HCT116 (cell line): ENCODE measurements around the gene SLC6A19. TPM values are rescaled to one million over a fixed set of nuclear protein-coding genes. Genes with fewer than 3 reads are reported as not detected.

Experiments
- ATAC-seq: fragments of 200-7000 bp; cut with Tn5 transposase; 2 replicates; pipeline ENCODE4 v1.9.1; 2020; ENCODE audit warnings: mild to moderate bottlenecking, moderate library complexity
- BruUV-seq: library from RNA; stranded (reverse); fragments of 400-500 nt; replicated peaks from 2 replicates; lab custom pipeline; 2021; lab: Mats Ljungman, UMichigan
- CTCF ChIA-PET: fragments of 300-600 bp; sonication (Branson Sonifier 250); formaldehyde crosslinking; loops from one replicate; lab custom pipeline; 2021; ENCODE audit warnings: antibody characterized with exemption; lab: Charles Lee
- POLR2A ChIA-PET: fragments of 300-600, 350-600 bp; sonication (Branson Sonifier 250); formaldehyde crosslinking; loops from one replicate; lab custom pipeline; 2021; ENCODE audit warnings: antibody characterized with exemption; lab: Charles Lee
- RAD21 ChIA-PET, 2 experiments: fragments of 300-600 bp; sonication (Branson Sonifier 250); formaldehyde crosslinking; loops; one replicate each; lab custom pipeline; 2023; ENCODE audit warnings: low total read pairs in 2 of 2; ENCODE audit not compliant: uncharacterized antibody in 2 of 2, unreplicated experiment in 2 of 2, low non-redundant PET in 1 of 2; lab: Charles Lee
- DNase-seq: peaks from one replicate; pipeline ENCODE4 v3.0.0-alpha.2; 2010; ENCODE audit warnings: low read depth, low spot score
- H2AFZ ChIP-seq: fragments of 200-600 bp; shearing (Covaris generic), sonication (generic); 2 replicates; pipeline ENCODE4 v1.6.1; 2017; ENCODE audit warnings: low read depth, mixed run types, mixed read lengths, antibody characterized with exemption, low read length; ENCODE audit not compliant: poor library complexity, severe bottlenecking
- H3K27ac ChIP-seq: 2 replicates; pipeline ENCODE4 v1.5.1; 2012; ENCODE audit warnings: low read depth, low read length
- H3K27me3 ChIP-seq: fragments of 200-600 bp; sonication (generic); 2 replicates; pipeline ENCODE4 v1.6.1; 2016; ENCODE audit warnings: mixed run types, low read length, mixed read lengths; ENCODE audit not compliant: insufficient read depth
- H3K36me3 ChIP-seq, 2 experiments: fragments of 200-500 bp in 1 of 2; fragments of 200-600 bp in 1 of 2; sonication (Bioruptor generic) in 1 of 2; sonication (generic) in 1 of 2; 2 replicates each; pipeline versions ENCODE4 v1.5.1 to v1.6.1; 2014 to 2016; ENCODE audit warnings: low read length in 2 of 2, inconsistent platforms in 1 of 2, mixed read lengths in 1 of 2, mixed run types in 1 of 2; ENCODE audit not compliant: insufficient read depth in 2 of 2, control insufficient read depth in 1 of 2
- H3K4me1 ChIP-seq, 2 experiments: fragments of 200-600 bp in 1 of 2; sonication (generic) in 1 of 2; 2 replicates each; pipeline versions ENCODE4 v1.5.1 to v1.6.1; 2012 to 2017; ENCODE audit warnings: low read length in 2 of 2, inconsistent platforms in 1 of 2, mild to moderate bottlenecking in 1 of 2, mixed read lengths in 1 of 2, mixed run types in 1 of 2, moderate library complexity in 1 of 2; ENCODE audit not compliant: insufficient read depth in 2 of 2, control insufficient read depth in 1 of 2
- H3K4me2 ChIP-seq: fragments of 200-600 bp; sonication (generic); 2 replicates; pipeline ENCODE4 v1.6.1; 2017; ENCODE audit warnings: mixed run types, low read length, mixed read lengths
- H3K4me3 ChIP-seq, 2 experiments: fragments of 200-600 bp in 1 of 2; sonication (generic) in 1 of 2; replicated peaks in 1 of 2; 2 replicates each; pipeline ENCODE4 v1.5.1; 2011 to 2016; ENCODE audit warnings: low read length in 2 of 2, control low read depth in 1 of 2, low read depth in 1 of 2, mild to moderate bottlenecking in 1 of 2, mixed read lengths in 1 of 2, mixed run types in 1 of 2
- H3K79me2 ChIP-seq: fragments of 200-600 bp; sonication (generic); 2 replicates; pipeline ENCODE4 v1.6.1; 2017; ENCODE audit warnings: mild to moderate bottlenecking, mixed run types, low read length, moderate library complexity, mixed read lengths; ENCODE audit not compliant: insufficient read depth
- H3K9ac ChIP-seq: fragments of 200-600 bp; sonication (generic); 2 replicates; pipeline ENCODE4 v1.6.1; 2016; ENCODE audit warnings: low read length, mixed read lengths
- H3K9me2 ChIP-seq: fragments of 200-600 bp; sonication (generic), shearing (Covaris generic); 2 replicates; pipeline ENCODE4 v1.6.1; 2017; ENCODE audit warnings: mixed run types, mild to moderate bottlenecking, moderate library complexity; ENCODE audit not compliant: insufficient read depth
- H3K9me3 ChIP-seq, 2 experiments: fragments of 200-500 bp in 1 of 2; fragments of 200-600 bp in 1 of 2; sonication (Bioruptor generic) in 1 of 2; sonication (generic) in 1 of 2; 2 replicates each; pipeline ENCODE4 v1.6.1; 2014 to 2017; ENCODE audit warnings: low read length in 2 of 2, mixed read lengths in 2 of 2, inconsistent platforms in 1 of 2, low read depth in 1 of 2, mild to moderate bottlenecking in 1 of 2, mixed run types in 1 of 2, moderate library complexity in 1 of 2; ENCODE audit not compliant: control insufficient read depth in 1 of 2, insufficient read depth in 1 of 2
- H4K20me1 ChIP-seq: fragments of 200-600 bp; sonication (generic), shearing (Covaris generic); 2 replicates; pipeline ENCODE4 v1.6.1; 2017; ENCODE audit warnings: mixed run types, mild to moderate bottlenecking, moderate library complexity; ENCODE audit not compliant: insufficient read depth
- EZH2 ChIP-seq: fragments of 200-600 bp; sonication (generic); IDR thresholded peaks from 2 replicates; pipeline ENCODE4 v1.6.1; 2017; ENCODE audit warnings: antibody characterized with exemption, mixed run types
- EZH2phosphoT487 ChIP-seq: fragments of 200-600 bp; IDR thresholded peaks from 2 replicates; pipeline ENCODE4 v1.6.1; 2018; ENCODE audit warnings: antibody characterized with exemption, borderline replicate concordance
- FOSL1 ChIP-seq: IDR thresholded peaks from 2 replicates; pipeline ENCODE4 v1.6.1; 2012; ENCODE audit warnings: low read depth
- POLR2A ChIP-seq: IDR thresholded peaks from 2 replicates; pipeline ENCODE4 v1.7.0; 2011; ENCODE audit warnings: borderline replicate concordance; ENCODE audit not compliant: insufficient read depth, insufficient read length; ENCODE audit errors: extremely low read depth
- RAD21 ChIP-seq: IDR thresholded peaks from 2 replicates; pipeline ENCODE4 v1.6.1; 2012; ENCODE audit warnings: low read depth, mild to moderate bottlenecking
- SP1 ChIP-seq: IDR thresholded peaks from 2 replicates; pipeline ENCODE4 v1.6.1; 2012; ENCODE audit warnings: low read depth
- TCF7L2 ChIP-seq: IDR thresholded peaks from 2 replicates; pipeline ENCODE4 v1.7.0; 2011; ENCODE audit warnings: borderline replicate concordance, inconsistent platforms; ENCODE audit not compliant: insufficient read depth, insufficient read length; ENCODE audit errors: extremely low read depth
- YY1 ChIP-seq: IDR thresholded peaks from 2 replicates; pipeline ENCODE4 v1.6.1; 2011; ENCODE audit warnings: low read length, low read depth, moderate library complexity, mild to moderate bottlenecking; ENCODE audit not compliant: insufficient replicate concordance; ENCODE audit errors: extremely low read depth
- ZFX ChIP-seq: fragments of 450-650 bp; IDR thresholded peaks from 2 replicates; pipeline ENCODE4 v1.6.1; 2017
- ZNF274 ChIP-seq: fragments of 200-500 bp; sonication (Bioruptor generic); IDR thresholded peaks from 2 replicates; pipeline ENCODE4 v1.6.1; 2014; ENCODE audit warnings: mild to moderate bottlenecking, low read depth, low read length, inconsistent platforms
- intact Hi-C: fragments of 100-400 bp; cut with micrococcal nuclease; formaldehyde crosslinking; loops from 2 replicates; pipeline ENCODE4 v1.10.0; 2022
- total RNA-seq: library from RNA; stranded (reverse); gene quantifications from one replicate; pipeline ENCODE4 v1.2.1, GENCODE V29; 2021; ENCODE audit not compliant: unreplicated experiment
- TF ChIP-seq, protein P1 (sequence below): IDR thresholded peaks from 2 replicates; pipeline ENCODE4 v1.6.1; 2012; ENCODE audit warnings: low read depth
- TF ChIP-seq, protein P2 (sequence below): IDR thresholded peaks from 2 replicates; pipeline ENCODE4 v1.6.1; 2012
- TF ChIP-seq, protein P3 (sequence below): IDR thresholded peaks from 2 replicates; pipeline ENCODE4 v1.6.1; 2011; ENCODE audit warnings: mild to moderate bottlenecking, low read length, moderate library complexity; ENCODE audit not compliant: insufficient replicate concordance; ENCODE audit errors: extremely low read depth

Gene SLC6A19
- total RNA-seq, 1 experiment from 2014 or later, result not detected

DNA sequence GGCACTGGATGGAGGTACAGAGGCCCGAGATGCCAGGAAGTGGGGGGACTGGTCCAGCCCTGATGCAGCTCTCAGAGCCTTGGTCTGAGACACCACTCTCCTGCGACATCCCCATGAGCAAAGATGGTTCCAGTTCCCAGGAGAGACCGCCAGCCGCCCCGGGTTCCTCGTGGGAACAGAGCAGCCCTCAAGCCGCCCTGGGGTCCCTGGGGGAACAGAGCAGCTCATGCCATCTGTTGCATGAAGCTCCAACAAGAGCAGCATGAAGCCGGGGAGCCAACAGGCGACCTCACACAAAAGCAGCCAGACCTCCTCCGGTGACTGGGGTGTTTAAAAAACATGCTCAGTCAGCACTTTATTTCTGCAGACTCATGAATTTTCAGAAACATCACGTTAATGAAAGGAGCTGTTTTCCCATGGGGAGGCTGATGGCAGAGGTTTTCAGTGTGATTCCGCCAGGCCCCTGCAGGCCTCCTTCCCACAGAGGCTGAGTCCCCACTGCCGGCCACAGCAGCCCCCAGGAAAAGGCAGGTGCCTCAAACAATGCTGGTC, 30.0 kb downstream of the SLC6A19 start:
- no peak for DNase-seq
- CTCF ChIA-PET, result no interaction called here

DNA sequence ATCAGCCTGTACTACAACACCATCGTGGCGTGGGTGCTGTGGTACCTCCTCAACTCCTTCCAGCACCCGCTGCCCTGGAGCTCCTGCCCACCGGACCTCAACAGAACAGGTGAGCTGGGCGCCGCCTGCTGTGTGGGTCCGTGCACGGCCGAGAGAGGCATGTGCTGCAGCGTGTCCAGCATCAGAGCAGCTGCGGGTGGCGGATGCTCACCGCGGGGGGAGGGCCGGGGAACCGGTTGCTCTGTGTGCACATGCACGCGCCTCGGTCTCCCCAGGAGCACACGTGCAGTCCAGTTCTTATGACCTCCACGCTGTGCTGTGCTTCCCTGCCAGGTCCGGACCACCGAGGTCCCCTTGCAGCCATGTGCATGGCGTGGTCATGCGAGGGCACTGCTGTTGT, 31.4 kb downstream of the SLC6A19 start:
- ChIA-PET RAD21 (interaction anchor here in 1 of 2 experiments (0.8 kb wide), 1 partner anchor 23 kb away, joined by 3 read pairs; no protein-coding TSS in a partner anchor), CTCF (no interaction called here), POLR2A (no interaction called here)
- H3K4me2 ChIP-seq, result no peak overlapping the region
- DNase-seq (no peak), ATAC-seq (no peak)
- H3K9ac ChIP-seq, result no peak overlapping the region
- no peaks in the 10 kb centered on the region for H4K20me1 ChIP-seq
- no peaks in the 10 kb centered on the region for H3K27me3 ChIP-seq
- peaks cover 0 to under 1% of the 10 kb centered on the region in 2 experiments; a peak in 1 of 4 replicates for H3K4me1 ChIP-seq
- no peaks in the 10 kb centered on the region for H3K36me3 ChIP-seq
- H3K9me2 ChIP-seq, result no peaks in the 10 kb centered on the region
- H2AFZ ChIP-seq, result no peak overlapping the region
- no TSS peak for BruUV-seq
- H3K9me3 ChIP-seq, result peaks cover 7 to 9% of the 10 kb centered on the region in 2 experiments; a peak in 2 of 4 replicates
- no peak overlapping the region for H3K27ac ChIP-seq
- no peak overlapping the region for H3K4me3 ChIP-seq
- no peaks in the 10 kb centered on the region for H3K79me2 ChIP-seq
- intact Hi-C loops, result no loop called here
- TF ChIP-seq ZNF274 (no peak), ZFX (no peak), TCF7L2 (no peak), FOSL1 (no peak), RAD21 (no peak), YY1 (no peak), POLR2A (no peak)
- TF ChIP-seq, protein P1, sequence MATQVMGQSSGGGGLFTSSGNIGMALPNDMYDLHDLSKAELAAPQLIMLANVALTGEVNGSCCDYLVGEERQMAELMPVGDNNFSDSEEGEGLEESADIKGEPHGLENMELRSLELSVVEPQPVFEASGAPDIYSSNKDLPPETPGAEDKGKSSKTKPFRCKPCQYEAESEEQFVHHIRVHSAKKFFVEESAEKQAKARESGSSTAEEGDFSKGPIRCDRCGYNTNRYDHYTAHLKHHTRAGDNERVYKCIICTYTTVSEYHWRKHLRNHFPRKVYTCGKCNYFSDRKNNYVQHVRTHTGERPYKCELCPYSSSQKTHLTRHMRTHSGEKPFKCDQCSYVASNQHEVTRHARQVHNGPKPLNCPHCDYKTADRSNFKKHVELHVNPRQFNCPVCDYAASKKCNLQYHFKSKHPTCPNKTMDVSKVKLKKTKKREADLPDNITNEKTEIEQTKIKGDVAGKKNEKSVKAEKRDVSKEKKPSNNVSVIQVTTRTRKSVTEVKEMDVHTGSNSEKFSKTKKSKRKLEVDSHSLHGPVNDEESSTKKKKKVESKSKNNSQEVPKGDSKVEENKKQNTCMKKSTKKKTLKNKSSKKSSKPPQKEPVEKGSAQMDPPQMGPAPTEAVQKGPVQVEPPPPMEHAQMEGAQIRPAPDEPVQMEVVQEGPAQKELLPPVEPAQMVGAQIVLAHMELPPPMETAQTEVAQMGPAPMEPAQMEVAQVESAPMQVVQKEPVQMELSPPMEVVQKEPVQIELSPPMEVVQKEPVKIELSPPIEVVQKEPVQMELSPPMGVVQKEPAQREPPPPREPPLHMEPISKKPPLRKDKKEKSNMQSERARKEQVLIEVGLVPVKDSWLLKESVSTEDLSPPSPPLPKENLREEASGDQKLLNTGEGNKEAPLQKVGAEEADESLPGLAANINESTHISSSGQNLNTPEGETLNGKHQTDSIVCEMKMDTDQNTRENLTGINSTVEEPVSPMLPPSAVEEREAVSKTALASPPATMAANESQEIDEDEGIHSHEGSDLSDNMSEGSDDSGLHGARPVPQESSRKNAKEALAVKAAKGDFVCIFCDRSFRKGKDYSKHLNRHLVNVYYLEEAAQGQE, result no peak
- TF ChIP-seq, protein P2, sequence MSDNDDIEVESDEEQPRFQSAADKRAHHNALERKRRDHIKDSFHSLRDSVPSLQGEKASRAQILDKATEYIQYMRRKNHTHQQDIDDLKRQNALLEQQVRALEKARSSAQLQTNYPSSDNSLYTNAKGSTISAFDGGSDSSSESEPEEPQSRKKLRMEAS, result no peak

More for the DNA sequence above, 30.0 kb downstream of the SLC6A19 start:
- H3K27me3 ChIP-seq, result no peaks in the 10 kb centered on the region
- RAD21 ChIA-PET, result no interaction called here
- no peak overlapping the region for H3K4me3 ChIP-seq
- no peak overlapping the region for H3K4me2 ChIP-seq
- peaks cover 0 to 3% of the 10 kb centered on the region in 2 experiments; a peak in 2 of 4 replicates for H3K4me1 ChIP-seq
- no peak overlapping the region for H3K9ac ChIP-seq
- H3K27ac ChIP-seq, result no peak overlapping the region
- no peaks in the 10 kb centered on the region for H4K20me1 ChIP-seq
- no peak overlapping the region for H2AFZ ChIP-seq
- intact Hi-C loops, result no loop called here
- POLR2A ChIA-PET, result no interaction called here
- TF ChIP-seq, protein P2, result no peak
- TF ChIP-seq SP1 (no peak), EZH2 (no peak), POLR2A (no peak), RAD21 (no peak), EZH2phosphoT487 (no peak)
- TF ChIP-seq, protein P3, sequence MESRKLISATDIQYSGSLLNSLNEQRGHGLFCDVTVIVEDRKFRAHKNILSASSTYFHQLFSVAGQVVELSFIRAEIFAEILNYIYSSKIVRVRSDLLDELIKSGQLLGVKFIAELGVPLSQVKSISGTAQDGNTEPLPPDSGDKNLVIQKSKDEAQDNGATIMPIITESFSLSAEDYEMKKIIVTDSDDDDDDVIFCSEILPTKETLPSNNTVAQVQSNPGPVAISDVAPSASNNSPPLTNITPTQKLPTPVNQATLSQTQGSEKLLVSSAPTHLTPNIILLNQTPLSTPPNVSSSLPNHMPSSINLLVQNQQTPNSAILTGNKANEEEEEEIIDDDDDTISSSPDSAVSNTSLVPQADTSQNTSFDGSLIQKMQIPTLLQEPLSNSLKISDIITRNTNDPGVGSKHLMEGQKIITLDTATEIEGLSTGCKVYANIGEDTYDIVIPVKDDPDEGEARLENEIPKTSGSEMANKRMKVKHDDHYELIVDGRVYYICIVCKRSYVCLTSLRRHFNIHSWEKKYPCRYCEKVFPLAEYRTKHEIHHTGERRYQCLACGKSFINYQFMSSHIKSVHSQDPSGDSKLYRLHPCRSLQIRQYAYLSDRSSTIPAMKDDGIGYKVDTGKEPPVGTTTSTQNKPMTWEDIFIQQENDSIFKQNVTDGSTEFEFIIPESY, result no peak
- H3K36me3 ChIP-seq, result no peaks in the 10 kb centered on the region
- BruUV-seq, result no TSS peak
- no peaks in the 10 kb centered on the region for H3K79me2 ChIP-seq
- peaks cover 6 to 8% of the 10 kb centered on the region in 2 experiments; a peak in 2 of 4 replicates for H3K9me3 ChIP-seq
- H3K9me2 ChIP-seq, result no peaks in the 10 kb centered on the region
- no peak for ATAC-seq
